OCI-LY7 (cell line): ENCODE results near the gene SLC20A1.
"Not testable (repeated sequence)": the region's sequence is repeated elsewhere in the genome, so short reads cannot be mapped to it uniquely, and the experiment has no call there.

Experiments used
- CTCF ChIP-seq: fragments of 200-600 bp; sonication (generic); conservative IDR thresholded peaks from 2 replicates; pipeline ENCODE4 v1.5.1; 2014; ENCODE audit warnings: mild to moderate bottlenecking, antibody characterized with exemption, low read length, moderate library complexity, mixed read lengths
- EZH2phosphoT487 ChIP-seq: fragments of 200-600 bp; sonication (generic); IDR thresholded peaks from 2 replicates; pipeline ENCODE4 v1.6.1; 2018; ENCODE audit warnings: low read depth, borderline replicate concordance, mild to moderate bottlenecking, mixed run types, antibody characterized with exemption, low read length, moderate library complexity, mixed read lengths

GRCh38 chr2:112667540-112667939 is 21.8 kb downstream of the SLC20A1 start:
- not testable (repeated sequence) for TF ChIP-seq CTCF, EZH2phosphoT487
